IMR-90 (cell line): ENCODE results near the gene EXOG. TPM values are rescaled to one million over a fixed set of nuclear protein-coding genes. Genes with fewer than 3 reads are reported as not detected.

ENCODE experiments used
- ATAC-seq: fragments of 200-7000 bp; cut with Tn5 transposase; 2 replicates; pipeline ENCODE4 v1.9.1; 2020; ENCODE audit warnings: low read depth, mild to moderate bottlenecking, moderate library complexity
- BruUV-seq: library from RNA; stranded (reverse); fragments of 400-500 nt; replicated peaks from 2 replicates; lab custom pipeline; 2021; lab: Mats Ljungman, UMichigan
- CTCF ChIA-PET: fragments of 300-600 bp; formaldehyde crosslinking; extraction: SDS; loops from one replicate; lab custom pipeline; 2021; ENCODE audit warnings: antibody characterized with exemption; lab: Yijun Ruan, JAX
- POLR2A ChIA-PET: fragments of 300-600 bp; sonication (Branson Sonifier 250); formaldehyde crosslinking; loops from one replicate; lab custom pipeline; 2022; ENCODE audit warnings: antibody characterized with exemption; ENCODE audit not compliant: unreplicated experiment; lab: Charles Lee
- DNase-seq: peaks from one replicate; pipeline ENCODE4 v3.0.0; 2013
- H2AFZ ChIP-seq: replicated peaks from 2 replicates; pipeline ENCODE3; 2013; ENCODE audit warnings: low read length, mild to moderate bottlenecking; ENCODE audit not compliant: poor library complexity
- H2AK5ac ChIP-seq: 2 replicates; pipeline ENCODE4 v1.6.1; 2013; ENCODE audit warnings: low read depth, low read length, inconsistent platforms
- H2AK9ac ChIP-seq: replicated peaks from 2 replicates; pipeline ENCODE3; 2013; ENCODE audit warnings: mild to moderate bottlenecking, low read depth, low read length, moderate library complexity; ENCODE audit not compliant: poor library complexity
- H2BK120ac ChIP-seq: 2 replicates; pipeline ENCODE4 v1.6.1; 2013; ENCODE audit warnings: low read depth, low read length, inconsistent platforms
- H2BK15ac ChIP-seq: 3 replicates; pipeline ENCODE4 v1.6.1; 2013; ENCODE audit warnings: low read depth, low read length, inconsistent platforms
- H2BK20ac ChIP-seq: 2 replicates; pipeline ENCODE4 v1.6.1; 2013; ENCODE audit warnings: low read depth, mild to moderate bottlenecking, inconsistent platforms, low read length, moderate library complexity
- H2BK5ac ChIP-seq: 2 replicates; pipeline ENCODE4 v1.6.1; 2013; ENCODE audit warnings: mild to moderate bottlenecking, low read depth, low read length, inconsistent platforms; ENCODE audit not compliant: poor library complexity, severe bottlenecking
- H3K14ac ChIP-seq: replicated peaks from 2 replicates; pipeline ENCODE4 v1.6.1; 2013; ENCODE audit warnings: low read depth, low read length, inconsistent platforms
- H3K18ac ChIP-seq: 2 replicates; pipeline ENCODE4 v1.6.1; 2013; ENCODE audit warnings: low read depth, low read length, control low read depth
- H3K23ac ChIP-seq: 2 replicates; pipeline ENCODE4 v1.6.1; 2013; ENCODE audit warnings: low read depth, low read length, inconsistent platforms
- H3K27ac ChIP-seq: 2 replicates; pipeline ENCODE4 v1.5.1; 2013; ENCODE audit warnings: mild to moderate bottlenecking, control low read depth, low read length; ENCODE audit not compliant: insufficient read depth
- H3K27me3 ChIP-seq: 2 replicates; pipeline ENCODE4 v1.6.1; 2013; ENCODE audit warnings: low read length; ENCODE audit not compliant: control insufficient read depth, insufficient read depth
- H3K36me3 ChIP-seq: 2 replicates; pipeline ENCODE4 v1.6.1; 2013; ENCODE audit warnings: low read length, mixed read lengths; ENCODE audit not compliant: control insufficient read depth, insufficient read depth
- H3K4ac ChIP-seq: 2 replicates; pipeline ENCODE4 v1.6.1; 2013; ENCODE audit warnings: low read depth, low read length, inconsistent platforms
- H3K4me1 ChIP-seq: 2 replicates; pipeline ENCODE4 v1.6.1; 2013; ENCODE audit warnings: low read length, mixed read lengths; ENCODE audit not compliant: control insufficient read depth, insufficient read depth
- H3K4me2 ChIP-seq: 2 replicates; pipeline ENCODE4 v1.6.1; 2013; ENCODE audit warnings: low read depth, mild to moderate bottlenecking, control low read depth, low read length, moderate library complexity
- H3K4me3 ChIP-seq: 2 replicates; pipeline ENCODE4 v1.5.1; 2013; ENCODE audit warnings: low read depth, mild to moderate bottlenecking, control low read depth, low read length, moderate library complexity; ENCODE audit not compliant: insufficient read depth
- H3K56ac ChIP-seq: 2 replicates; pipeline ENCODE4 v1.6.1; 2013; ENCODE audit warnings: low read length, inconsistent platforms; ENCODE audit not compliant: insufficient read depth; ENCODE audit errors: extremely low read depth
- H3K79me1 ChIP-seq, 2 experiments: 2 replicates each; pipeline ENCODE4 v1.6.1; 2013; ENCODE audit warnings: low read length in 2 of 2, inconsistent platforms in 1 of 2, low read depth in 1 of 2
- H3K9ac ChIP-seq: 2 replicates; pipeline ENCODE4 v1.6.1; 2013; ENCODE audit warnings: low read depth, low read length, control low read depth
- H3K9me1 ChIP-seq: 2 replicates; pipeline ENCODE4 v1.6.1; 2013; ENCODE audit warnings: low read length, inconsistent platforms; ENCODE audit not compliant: insufficient read depth
- H3K9me3 ChIP-seq: 2 replicates; pipeline ENCODE4 v1.6.1; 2013; ENCODE audit warnings: low read length; ENCODE audit not compliant: control insufficient read depth, insufficient read depth
- H4K20me1 ChIP-seq: 2 replicates; pipeline ENCODE4 v1.6.1; 2013; ENCODE audit warnings: low read length, inconsistent platforms; ENCODE audit not compliant: insufficient read depth
- H4K5ac ChIP-seq: 2 replicates; pipeline ENCODE4 v1.6.1; 2013; ENCODE audit warnings: mild to moderate bottlenecking, low read depth, low read length, control low read depth
- H4K8ac ChIP-seq, 2 experiments: 2 replicates each; pipeline ENCODE4 v1.6.1; 2013; ENCODE audit warnings: low read depth in 2 of 2, low read length in 2 of 2, control low read depth in 1 of 2, inconsistent platforms in 1 of 2
- H4K91ac ChIP-seq: 2 replicates; pipeline ENCODE4 v1.6.1; 2013; ENCODE audit warnings: low read depth, low read length, inconsistent platforms; ENCODE audit not compliant: insufficient read depth
- BHLHE40 ChIP-seq: fragments of 150-350 bp; IDR thresholded peaks from 2 replicates; pipeline ENCODE4 v1.6.1; 2016; ENCODE audit warnings: mild to moderate bottlenecking, low read depth, low read length
- CEBPB ChIP-seq: IDR thresholded peaks from 2 replicates; pipeline ENCODE4 v1.6.1; 2012; ENCODE audit warnings: low read depth, low read length, improper control_type of control experiment
- FOS ChIP-seq: fragments of 150-350 bp; IDR thresholded peaks from 2 replicates; pipeline ENCODE4 v1.6.1; 2016; ENCODE audit warnings: low read depth, low read length
- MAFK ChIP-seq: IDR thresholded peaks from 2 replicates; pipeline ENCODE4 v1.6.1; 2012; ENCODE audit warnings: low read depth, low read length, improper control_type of control experiment
- MAZ ChIP-seq: IDR thresholded peaks from 2 replicates; pipeline ENCODE4 v1.6.1; 2012; ENCODE audit warnings: low read depth, mild to moderate bottlenecking, low read length, improper control_type of control experiment, moderate library complexity, borderline replicate concordance
- MXI1 ChIP-seq: IDR thresholded peaks from 2 replicates; pipeline ENCODE4 v1.6.1; 2012; ENCODE audit warnings: low read depth, mild to moderate bottlenecking, low read length, moderate library complexity, borderline replicate concordance
- NFE2L2 ChIP-seq: fragments of 150-350 bp; IDR thresholded peaks from 2 replicates; pipeline ENCODE4 v1.6.1; 2016; ENCODE audit warnings: low read depth, mild to moderate bottlenecking, low read length
- RAD21 ChIP-seq: IDR thresholded peaks from 2 replicates; pipeline ENCODE4 v1.6.1; 2012; ENCODE audit warnings: low read length, improper control_type of control experiment
- RCOR1 ChIP-seq: IDR thresholded peaks from 2 replicates; pipeline ENCODE4 v1.6.1; 2012; ENCODE audit warnings: mild to moderate bottlenecking, low read length, improper control_type of control experiment; ENCODE audit not compliant: insufficient replicate concordance
- RFX5 ChIP-seq: IDR thresholded peaks from 2 replicates; pipeline ENCODE4 v1.8.0; 2012; ENCODE audit warnings: low read depth, mild to moderate bottlenecking, low read length, moderate library complexity
- SMC3 ChIP-seq: fragments of 150-350 bp; IDR thresholded peaks from 2 replicates; pipeline ENCODE4 v1.6.1; 2016; ENCODE audit warnings: low read depth, mild to moderate bottlenecking, antibody characterized with exemption, low read length, moderate library complexity
- WGBS, 2 experiments: methylation state at CpG; one replicate each; pipeline versions ENCODE4 v1.1.5 to v1.1.7; 2013; ENCODE audit warnings: missing lambda C conversion rate in 2 of 2; ENCODE audit not compliant: insufficient read length in 1 of 2; ENCODE audit errors: extremely low coverage in 2 of 2; 5-methylcytosine and 5-hydroxymethylcytosine counted together
- dilution Hi-C: fragments of 300-500 bp; cut with HindIII; formaldehyde crosslinking; loops from one replicate; pipeline ENCODE4 v1.14.3; 2018; ENCODE audit warnings: low sequenced_read_pairs; ENCODE audit not compliant: unreplicated experiment
- in situ Hi-C: fragments of 300-500 bp; cut with MboI; formaldehyde crosslinking; loops from 3 replicates; pipeline ENCODE4 v1.14.3; 2019; ENCODE audit warnings: low sequenced_read_pairs, inconsistent platforms, mixed read lengths
- intact Hi-C: fragments of 100-400 bp; cut with micrococcal nuclease; formaldehyde crosslinking; loops from 2 replicates; pipeline ENCODE4 v1.10.0; 2022
- polyA plus RNA-seq, 3 experiments: library from polyadenylated mRNA; depleted of rRNA; stranded (reverse); fragments of >200 nt; gene quantifications; 2 replicates each; pipeline ENCODE4 v1.2.3, GENCODE V29; 2012; ENCODE audit warnings: low replicate concordance in 1 of 3
- total RNA-seq: library from RNA; depleted of rRNA; stranded (reverse); fragments of >200 nt; gene quantifications from 2 replicates; pipeline ENCODE4 v1.2.3, GENCODE V29; 2012
- TF ChIP-seq, protein P1 (sequence below): conservative IDR thresholded peaks from 2 replicates; pipeline ENCODE4 v1.5.1; 2012; ENCODE audit warnings: mild to moderate bottlenecking, low read depth, low read length, improper control_type of control experiment

Gene EXOG
- total and polyA plus RNA-seq, 2 of the 4 experiments (the other 2 are of a cell fraction), result 10.2 to 15.0 TPM

DNA sequence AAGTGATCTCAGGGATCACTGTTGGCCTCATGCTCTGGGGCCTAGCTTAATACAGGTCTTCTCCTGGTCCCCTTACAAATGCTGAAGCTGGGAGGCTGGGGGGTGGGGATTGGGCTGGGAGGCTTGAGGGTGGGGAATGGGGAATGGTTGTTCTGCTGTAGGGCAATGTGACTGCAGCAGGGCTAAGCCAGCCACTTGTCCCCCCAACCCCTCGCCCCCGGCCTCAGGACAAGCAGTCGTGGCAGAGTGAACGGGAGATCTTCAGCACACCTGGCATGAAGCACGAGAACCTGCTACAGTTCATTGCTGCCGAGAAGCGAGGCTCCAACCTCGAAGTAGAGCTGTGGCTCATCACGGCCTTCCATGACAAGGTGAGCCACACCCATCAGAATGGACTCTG is 17.2 kb upstream of the EXOG start:
- H3K27me3 ChIP-seq, result no peaks in the 10 kb centered on the region
- BruUV-seq, result no TSS peak
- H3K4ac ChIP-seq, result no peak overlapping the region
- H3K9me1 ChIP-seq, result no peaks in the 10 kb centered on the region; the same call in 1 of the 2 replicates
- no peak for ATAC-seq
- H2BK5ac ChIP-seq, result no peak overlapping the region
- intact Hi-C loops (loop anchor here (1.0 kb wide), 1 partner anchor 343 kb away; no protein-coding TSS in a partner anchor), dilution Hi-C loops (loop anchor here (25.0 kb wide), 1 partner anchor 117 kb away; no protein-coding TSS in a partner anchor), in situ Hi-C loops (no loop called here)
- DNase-seq, result no peak
- TF ChIP-seq MXI1 (no peak), SMC3 (no peak), BHLHE40 (no peak), NFE2L2 (no peak), RCOR1 (no peak), MAZ (no peak), FOS (no peak), CEBPB (no peak), RAD21 (no peak), RFX5 (no peak), MAFK (no peak)
- TF ChIP-seq, protein P1, sequence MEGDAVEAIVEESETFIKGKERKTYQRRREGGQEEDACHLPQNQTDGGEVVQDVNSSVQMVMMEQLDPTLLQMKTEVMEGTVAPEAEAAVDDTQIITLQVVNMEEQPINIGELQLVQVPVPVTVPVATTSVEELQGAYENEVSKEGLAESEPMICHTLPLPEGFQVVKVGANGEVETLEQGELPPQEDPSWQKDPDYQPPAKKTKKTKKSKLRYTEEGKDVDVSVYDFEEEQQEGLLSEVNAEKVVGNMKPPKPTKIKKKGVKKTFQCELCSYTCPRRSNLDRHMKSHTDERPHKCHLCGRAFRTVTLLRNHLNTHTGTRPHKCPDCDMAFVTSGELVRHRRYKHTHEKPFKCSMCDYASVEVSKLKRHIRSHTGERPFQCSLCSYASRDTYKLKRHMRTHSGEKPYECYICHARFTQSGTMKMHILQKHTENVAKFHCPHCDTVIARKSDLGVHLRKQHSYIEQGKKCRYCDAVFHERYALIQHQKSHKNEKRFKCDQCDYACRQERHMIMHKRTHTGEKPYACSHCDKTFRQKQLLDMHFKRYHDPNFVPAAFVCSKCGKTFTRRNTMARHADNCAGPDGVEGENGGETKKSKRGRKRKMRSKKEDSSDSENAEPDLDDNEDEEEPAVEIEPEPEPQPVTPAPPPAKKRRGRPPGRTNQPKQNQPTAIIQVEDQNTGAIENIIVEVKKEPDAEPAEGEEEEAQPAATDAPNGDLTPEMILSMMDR, result no peak
- H4K20me1 ChIP-seq, result peaks cover 5% of the 10 kb centered on the region
- 100% methylated on average over 2 of the region's 9 CpGs; no CpG with 5 or more reads in 1 of the 2 experiments for WGBS, 2 experiments
- H2BK120ac ChIP-seq, result no peak overlapping the region
- H3K4me3 ChIP-seq, result no peak overlapping the region
- H3K18ac ChIP-seq, result no peak overlapping the region
- no peak overlapping the region for H2BK15ac ChIP-seq
- H2AK5ac ChIP-seq, result no peak overlapping the region
- no peak overlapping the region for H3K9ac ChIP-seq
- no peak overlapping the region for H3K23ac ChIP-seq
- peaks cover 4 to 5% of the 10 kb centered on the region in 2 experiments; a peak in 2 of 4 replicates for H3K79me1 ChIP-seq
- H4K5ac ChIP-seq, result no peak overlapping the region
- no peak overlapping the region for H2BK20ac ChIP-seq
- H4K91ac ChIP-seq, result no peak overlapping the region
- no peak overlapping the region for H4K8ac ChIP-seq
- H3K4me2 ChIP-seq, result no peak overlapping the region
- POLR2A ChIA-PET, result no interaction called here
- H3K14ac ChIP-seq, result no peak overlapping the region
- H3K56ac ChIP-seq, result no peak overlapping the region
- H2AFZ ChIP-seq, result no peak overlapping the region
- H3K4me1 ChIP-seq, result no peaks in the 10 kb centered on the region
- no peaks in the 10 kb centered on the region for H3K9me3 ChIP-seq
- CTCF ChIA-PET, result interaction anchor here (2.6 kb wide), 1 partner anchor 133 kb away, joined by 20 read pairs; the partner anchor contains the start of gene XYLB
- H3K27ac ChIP-seq, result no peak overlapping the region
- no peak overlapping the region for H2AK9ac ChIP-seq
- H3K36me3 ChIP-seq, result peaks cover 22% of the 10 kb centered on the region
